Prostate gland (tissue), 2 donors: ENCODE data around the gene LDLRAD4.

ENCODE experiments used
- POLR2A ChIP-seq: fragments of 450-650 bp; IDR thresholded peaks from one replicate; pipeline ENCODE4 v1.6.1; 2016; ENCODE audit warnings: antibody characterized with exemption, mild to moderate bottlenecking
- POLR2AphosphoS5 ChIP-seq: sonication (generic); formaldehyde crosslinking; IDR thresholded peaks from one replicate; pipeline ENCODE4 v1.6.1; 2017; ENCODE audit warnings: antibody characterized with exemption
- TF ChIP-seq, protein P1 (sequence below), 4 experiments: fragments of 200-600 bp in 2 of 4; fragments of 450-650 bp in 2 of 4; sonication (generic) in 2 of 4; IDR thresholded peaks; 1 replicate in 3 of 4; 2 replicates in 1 of 4; pipeline ENCODE4 v1.5.1; 2016 to 2019; ENCODE audit warnings: antibody characterized with exemption in 4 of 4, mild to moderate bottlenecking in 2 of 4, moderate library complexity in 2 of 4

DNA sequence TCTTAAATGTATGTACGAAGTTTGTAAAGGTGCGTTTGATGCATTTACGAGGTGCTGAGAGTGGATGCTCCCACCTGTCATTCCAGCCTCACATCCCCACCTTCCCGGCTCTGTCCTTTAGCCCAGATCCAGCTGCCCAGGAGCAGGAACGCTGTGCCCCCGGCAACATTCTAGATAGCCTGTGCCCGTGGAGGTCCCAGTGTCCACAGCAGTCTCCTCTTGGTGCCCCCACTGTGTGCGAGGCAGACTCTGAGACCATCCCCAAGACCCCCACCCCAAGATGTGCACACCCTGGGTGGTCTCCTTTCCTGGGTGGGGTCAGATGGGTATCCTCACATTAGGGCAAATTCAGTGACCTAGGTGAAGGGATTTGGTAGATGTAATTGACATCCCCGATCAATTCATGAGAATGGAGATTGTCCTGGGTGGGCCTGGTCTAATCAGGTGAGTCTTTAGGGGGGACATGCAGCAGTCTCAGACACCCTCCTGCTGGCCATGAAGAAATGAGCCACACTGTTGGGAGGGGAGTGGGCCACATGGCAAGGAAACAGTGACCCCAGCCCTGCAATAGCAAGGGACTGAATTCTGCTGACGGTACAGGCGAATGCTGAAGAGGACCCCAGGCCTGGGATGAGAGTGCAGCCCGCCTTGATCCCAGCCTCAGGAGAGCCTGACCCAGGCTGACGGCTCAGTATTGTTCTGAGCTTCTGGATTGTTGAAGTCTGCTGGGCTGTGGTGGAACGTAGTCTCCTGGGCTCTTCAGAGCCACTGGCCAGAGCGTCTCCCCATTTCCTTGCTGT is 304.5 kb downstream of the LDLRAD4 start:
- TF ChIP-seq, protein P1, sequence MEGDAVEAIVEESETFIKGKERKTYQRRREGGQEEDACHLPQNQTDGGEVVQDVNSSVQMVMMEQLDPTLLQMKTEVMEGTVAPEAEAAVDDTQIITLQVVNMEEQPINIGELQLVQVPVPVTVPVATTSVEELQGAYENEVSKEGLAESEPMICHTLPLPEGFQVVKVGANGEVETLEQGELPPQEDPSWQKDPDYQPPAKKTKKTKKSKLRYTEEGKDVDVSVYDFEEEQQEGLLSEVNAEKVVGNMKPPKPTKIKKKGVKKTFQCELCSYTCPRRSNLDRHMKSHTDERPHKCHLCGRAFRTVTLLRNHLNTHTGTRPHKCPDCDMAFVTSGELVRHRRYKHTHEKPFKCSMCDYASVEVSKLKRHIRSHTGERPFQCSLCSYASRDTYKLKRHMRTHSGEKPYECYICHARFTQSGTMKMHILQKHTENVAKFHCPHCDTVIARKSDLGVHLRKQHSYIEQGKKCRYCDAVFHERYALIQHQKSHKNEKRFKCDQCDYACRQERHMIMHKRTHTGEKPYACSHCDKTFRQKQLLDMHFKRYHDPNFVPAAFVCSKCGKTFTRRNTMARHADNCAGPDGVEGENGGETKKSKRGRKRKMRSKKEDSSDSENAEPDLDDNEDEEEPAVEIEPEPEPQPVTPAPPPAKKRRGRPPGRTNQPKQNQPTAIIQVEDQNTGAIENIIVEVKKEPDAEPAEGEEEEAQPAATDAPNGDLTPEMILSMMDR (IDR thresholded peaks at IDR 0.05): no peak
- TF ChIP-seq POLR2A (no peak), POLR2AphosphoS5 (no peak)
